Stomach smooth muscle (tissue), 2 donors: ENCODE measurements around the gene NIPA2.

Source experiments
- H3K27ac ChIP-seq: one replicate; pipeline ENCODE4 v1.7.0; 2013; ENCODE audit warnings: mild to moderate bottlenecking, low read length, inconsistent platforms
- H3K27me3 ChIP-seq, 2 donors: one replicate each; pipeline ENCODE4 v1.7.0; 2013; ENCODE audit warnings: low read length in 2 of 2; ENCODE audit not compliant: insufficient read depth in 2 of 2, control insufficient read depth in 1 of 2
- H3K36me3 ChIP-seq, 2 donors: one replicate each; pipeline ENCODE4 v1.7.0; 2013; ENCODE audit warnings: low read length in 2 of 2; ENCODE audit not compliant: control insufficient read depth in 2 of 2, insufficient read depth in 2 of 2
- H3K4me1 ChIP-seq: one replicate; pipeline ENCODE4 v1.7.0; 2013; ENCODE audit warnings: low read length; ENCODE audit not compliant: control insufficient read depth, insufficient read depth
- H3K4me3 ChIP-seq, 2 donors: one replicate each; pipeline ENCODE4 v1.7.0; 2013; ENCODE audit warnings: low read length in 2 of 2
- H3K9ac ChIP-seq, 2 donors: one replicate each; pipeline ENCODE4 v1.7.0; 2013; ENCODE audit warnings: low read length in 2 of 2, mild to moderate bottlenecking in 1 of 2
- H3K9me3 ChIP-seq, 2 donors: one replicate each; pipeline ENCODE4 v1.7.0; 2013; ENCODE audit warnings: low read length in 2 of 2; ENCODE audit not compliant: control insufficient read depth in 2 of 2
- donor health status: healthy.
- donor health status: Pancreatic carcinoma.

The NIPA2 gene

DNA sequence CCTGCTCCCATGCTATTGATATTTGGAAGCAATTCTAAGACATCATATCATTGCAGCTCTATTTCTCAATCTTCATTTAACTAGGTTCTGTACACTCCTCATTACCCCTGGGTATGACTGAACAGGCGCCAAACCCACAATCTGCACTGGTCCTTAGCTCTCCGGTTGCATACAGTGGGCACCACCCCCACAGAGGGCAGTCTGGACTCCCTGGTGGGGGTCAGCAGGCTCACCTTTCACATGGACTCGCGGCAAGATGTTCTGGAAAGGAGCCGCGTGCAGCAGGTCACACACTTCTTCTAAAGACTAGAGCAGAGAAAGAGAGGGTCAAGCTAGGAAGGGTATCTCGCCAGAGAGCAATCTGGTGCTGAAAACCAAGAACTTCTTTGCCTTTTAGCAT lies 36.5 kb downstream of the NIPA2 start:
- Histone ChIP-seq H3K4me3 (no peak overlapping the region), H3K9ac (no peak overlapping the region), H3K9me3 (peaks cover 0 to 3% of the 10 kb centered on the region in 2 donors), H3K36me3 (peaks cover 50 to 61% of the 10 kb centered on the region in 2 donors), H3K27ac (no peak overlapping the region), H3K4me1 (no peaks in the 10 kb centered on the region), H3K27me3 (no peaks in the 10 kb centered on the region)

DNA sequence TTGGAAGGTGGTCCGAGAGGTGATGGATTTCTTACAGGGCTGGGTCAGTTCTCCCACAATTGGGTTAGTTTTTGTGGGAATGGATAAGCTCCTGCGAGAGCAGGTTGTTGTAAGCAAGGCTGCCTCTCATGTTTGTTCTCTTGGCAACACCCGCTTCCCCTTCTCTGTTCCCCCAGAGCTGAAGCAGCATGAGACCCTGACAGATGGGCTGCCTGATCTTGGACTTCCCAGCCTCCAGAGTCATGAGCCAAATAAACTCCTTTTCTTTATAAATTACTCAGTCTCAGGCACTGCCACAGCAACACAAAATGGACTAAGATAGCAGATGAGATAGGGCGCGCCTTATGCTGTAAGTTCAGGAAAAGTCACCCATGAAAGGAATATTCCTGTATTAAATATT lies 38.7 kb downstream of the NIPA2 start:
- H3K9ac ChIP-seq, result no peak overlapping the region
- H3K27ac ChIP-seq, result no peak overlapping the region
- H3K36me3 ChIP-seq, result peaks cover 54 to 67% of the 10 kb centered on the region in 2 donors
- peaks cover 0 to 3% of the 10 kb centered on the region in 2 donors for H3K9me3 ChIP-seq
- no peaks in the 10 kb centered on the region for H3K4me1 ChIP-seq
- H3K4me3 ChIP-seq, result no peak overlapping the region
- no peaks in the 10 kb centered on the region for H3K27me3 ChIP-seq

DNA sequence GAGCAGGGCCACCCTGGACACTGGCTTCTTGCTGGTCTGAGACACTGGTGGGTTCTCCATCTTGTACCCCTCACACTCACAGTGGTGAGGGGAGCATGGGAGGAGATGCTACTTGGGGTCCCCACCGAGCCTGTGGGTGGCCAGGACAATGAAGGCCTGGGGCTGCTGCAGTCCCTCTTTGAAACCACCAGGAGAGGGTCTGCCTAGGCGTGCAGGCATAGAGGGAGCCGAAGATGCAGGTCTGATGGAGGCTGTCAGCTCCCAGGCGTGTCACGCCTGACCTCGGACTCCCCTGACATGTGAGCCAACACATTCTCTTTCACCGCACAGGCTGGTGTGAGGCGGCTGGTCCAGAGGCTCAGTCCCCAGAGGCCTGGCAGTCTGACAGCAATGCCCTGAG lies 39.1 kb downstream of the NIPA2 start:
- Histone ChIP-seq H3K4me3 (no peak overlapping the region), H3K27me3 (no peaks in the 10 kb centered on the region), H3K27ac (no peak overlapping the region), H3K4me1 (no peaks in the 10 kb centered on the region), H3K9me3 (peaks cover 0 to 3% of the 10 kb centered on the region in 2 donors), H3K36me3 (peaks cover 51 to 66% of the 10 kb centered on the region in 2 donors), H3K9ac (no peak overlapping the region)

DNA sequence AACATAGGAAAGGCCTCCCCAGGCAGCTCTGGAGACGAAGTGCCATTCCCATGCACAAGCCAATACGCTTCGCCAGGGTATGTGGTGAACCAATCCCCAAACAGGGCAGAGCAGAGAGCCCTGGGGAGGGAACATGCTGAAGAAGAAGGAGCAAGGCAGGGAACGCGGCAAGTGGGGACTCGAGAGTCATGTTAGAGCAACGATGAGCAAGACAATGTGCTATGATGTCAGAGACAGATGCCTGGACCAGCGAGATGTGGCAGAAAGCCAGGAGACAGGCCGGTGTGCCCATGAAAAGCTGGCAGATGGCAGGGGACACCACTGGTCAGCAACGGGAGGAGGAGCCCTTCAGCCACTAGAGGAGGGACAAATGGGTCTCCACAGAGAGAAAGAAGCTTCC lies 39.6 kb downstream of the NIPA2 start:
- H3K36me3 ChIP-seq, result peaks cover 48 to 66% of the 10 kb centered on the region in 2 donors

DNA sequence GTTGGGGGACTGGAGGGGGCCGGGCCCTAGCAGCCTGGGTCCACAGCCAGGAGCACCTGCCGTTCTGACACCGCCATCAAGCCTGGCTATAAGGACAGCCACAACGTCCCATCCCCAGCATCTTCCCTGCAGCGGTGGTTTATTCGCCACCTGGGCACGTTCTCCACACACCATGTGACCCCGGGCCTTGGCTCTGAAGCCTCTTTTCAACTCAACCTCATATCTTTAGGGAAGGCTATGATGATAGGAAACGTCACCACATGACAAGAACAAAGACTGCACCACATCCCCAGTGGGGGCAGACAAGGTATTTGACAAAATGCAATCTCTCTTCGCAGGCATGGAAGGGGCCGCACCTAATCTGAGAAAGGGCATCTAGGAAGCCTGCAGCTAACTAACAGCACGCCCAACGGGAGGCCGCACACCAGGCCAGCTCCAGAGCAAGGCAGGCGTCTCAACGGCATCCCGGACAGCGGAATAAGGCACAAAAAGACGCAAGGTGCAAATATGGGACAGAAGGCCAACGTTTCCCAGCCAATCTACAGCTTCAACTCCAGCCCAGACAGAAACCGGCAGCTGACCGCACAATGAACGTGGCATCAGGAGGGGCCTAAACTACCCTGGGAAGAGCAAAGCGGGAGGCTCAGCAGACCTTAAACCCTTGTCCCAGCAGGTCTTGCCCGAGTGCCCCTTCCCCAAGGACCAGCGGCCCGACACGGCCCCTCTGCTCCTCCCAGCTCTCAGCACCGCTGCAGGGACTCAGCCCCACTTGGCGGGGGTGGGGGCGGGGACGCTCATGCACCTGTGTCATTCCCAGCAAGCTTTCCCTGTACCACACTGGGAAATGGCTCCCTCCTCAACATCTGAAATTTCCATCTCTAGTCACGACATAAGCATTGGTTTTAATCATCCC lies 41.9 kb downstream of the NIPA2 start:
- Histone ChIP-seq H3K36me3 (peaks cover 34 to 48% of the 10 kb centered on the region in 2 donors), H3K4me3 (no peak overlapping the region), H3K27ac (no peak overlapping the region)

More for the DNA sequence above, 39.6 kb downstream of the NIPA2 start:
- Histone ChIP-seq H3K9me3 (peaks cover 0 to 3% of the 10 kb centered on the region in 2 donors), H3K4me3 (no peak overlapping the region), H3K9ac (no peak overlapping the region), H3K27ac (no peak overlapping the region), H3K27me3 (no peaks in the 10 kb centered on the region), H3K4me1 (no peaks in the 10 kb centered on the region)

DNA sequence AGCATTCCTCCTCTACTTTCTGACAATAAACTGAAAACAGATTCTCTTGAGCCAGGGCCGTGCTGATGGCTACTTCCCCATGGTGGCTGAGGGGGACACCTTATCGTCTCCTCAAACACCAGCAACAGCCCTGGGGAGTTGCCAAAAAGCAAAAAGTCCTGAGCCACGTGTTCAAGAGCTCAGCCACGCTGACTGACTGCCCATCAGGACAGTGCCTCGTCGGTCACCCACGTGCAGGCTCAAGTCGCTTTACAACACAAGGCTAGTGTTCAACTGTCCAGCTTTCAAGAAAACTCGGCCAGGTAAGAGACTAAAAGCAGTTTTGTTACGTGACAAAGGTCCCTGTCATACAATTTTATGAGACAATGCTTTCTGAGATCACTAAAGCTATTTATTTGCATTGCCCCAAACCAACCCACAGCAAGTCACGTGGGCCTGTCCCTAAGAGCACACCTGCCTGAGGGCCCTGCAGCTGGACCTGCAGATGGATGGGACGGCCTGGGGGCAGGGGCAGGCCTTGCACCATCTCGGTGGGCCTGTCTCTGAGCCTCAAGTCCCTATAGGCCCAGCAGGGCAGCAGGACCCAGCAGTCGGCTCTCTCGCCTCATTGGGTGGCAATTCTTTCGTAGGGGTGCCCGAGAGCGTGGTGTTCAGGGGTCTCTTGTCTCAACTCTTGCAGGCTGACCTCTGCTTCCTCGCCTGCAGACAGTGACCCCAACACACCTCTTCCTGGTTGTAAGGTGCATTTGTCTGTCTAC lies 42.7 kb downstream of the NIPA2 start:
- no peak overlapping the region for H3K27ac ChIP-seq
- no peak overlapping the region for H3K9ac ChIP-seq
- no peaks in the 10 kb centered on the region for H3K27me3 ChIP-seq
- peaks cover 33 to 45% of the 10 kb centered on the region in 2 donors for H3K36me3 ChIP-seq
- peaks cover 0 to 3% of the 10 kb centered on the region in 2 donors for H3K9me3 ChIP-seq
- no peak overlapping the region for H3K4me3 ChIP-seq
- H3K4me1 ChIP-seq, result no peaks in the 10 kb centered on the region

More for the DNA sequence above, 41.9 kb downstream of the NIPA2 start:
- Histone ChIP-seq H3K4me1 (no peaks in the 10 kb centered on the region), H3K27me3 (no peaks in the 10 kb centered on the region), H3K9me3 (peaks cover 0 to 3% of the 10 kb centered on the region in 2 donors), H3K9ac (no peak overlapping the region)

DNA sequence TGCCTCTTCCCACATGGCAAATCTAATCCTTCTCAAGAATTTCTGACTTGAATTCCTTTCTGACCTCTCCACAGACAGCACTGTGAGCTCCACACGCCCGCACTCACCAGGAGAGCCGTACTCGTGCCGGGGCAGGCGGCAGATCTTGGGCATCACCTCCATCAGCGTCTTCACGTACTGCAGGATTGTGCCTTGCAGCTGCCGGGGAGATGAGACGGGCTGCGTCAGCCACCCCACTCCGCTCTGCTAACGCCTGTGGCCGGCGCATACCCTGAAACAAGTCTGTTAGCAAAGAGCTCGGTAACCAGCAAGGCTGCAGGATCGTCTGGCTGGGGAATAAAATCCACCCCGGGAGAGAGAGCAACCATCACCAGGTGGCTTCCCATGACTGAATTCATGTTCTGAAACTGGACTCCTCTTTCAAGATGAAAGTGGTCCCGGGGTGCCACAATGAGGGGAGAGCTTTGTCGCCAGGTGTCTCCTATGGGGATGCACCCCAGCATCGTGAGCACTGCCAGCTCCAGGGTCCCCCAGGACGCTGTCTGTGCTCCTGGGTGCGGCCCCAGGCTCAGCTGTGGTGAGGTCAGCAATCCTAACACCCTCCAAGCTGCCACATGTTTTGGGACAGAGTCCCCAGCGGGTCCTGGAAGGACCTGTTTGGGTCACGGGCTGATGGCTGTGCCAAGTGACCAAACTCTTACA lies 43.4 kb downstream of the NIPA2 start:
- peaks cover 31 to 43% of the 10 kb centered on the region in 2 donors for H3K36me3 ChIP-seq
- H3K27me3 ChIP-seq, result no peaks in the 10 kb centered on the region
- H3K9me3 ChIP-seq, result peaks cover 0 to 3% of the 10 kb centered on the region in 2 donors
- no peak overlapping the region for H3K4me3 ChIP-seq
- no peaks in the 10 kb centered on the region for H3K4me1 ChIP-seq
- no peak overlapping the region for H3K9ac ChIP-seq
- H3K27ac ChIP-seq, result no peak overlapping the region

DNA sequence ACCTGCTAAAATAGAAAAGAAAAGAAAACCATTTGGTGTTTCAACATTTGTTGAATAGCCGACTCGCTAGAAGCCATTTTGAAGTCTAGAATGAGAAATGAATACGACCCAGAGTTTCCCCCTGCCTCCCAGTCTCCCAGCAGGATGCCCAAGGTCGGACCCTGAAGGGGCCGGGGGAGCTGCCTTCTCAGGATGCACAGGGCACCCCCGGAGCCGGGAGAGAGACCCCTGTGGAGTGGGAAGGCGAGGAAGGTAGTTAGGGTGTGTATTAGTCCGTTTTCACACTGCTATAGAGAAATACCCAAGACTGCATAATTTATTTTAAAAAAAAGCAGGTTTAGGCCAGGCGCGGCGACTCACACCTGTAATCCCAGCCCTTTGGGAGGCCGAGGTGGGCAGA lies 44.7 kb downstream of the NIPA2 start:
- no peak overlapping the region for H3K9ac ChIP-seq
- no peaks in the 10 kb centered on the region for H3K27me3 ChIP-seq
- H3K9me3 ChIP-seq, result no peaks in the 10 kb centered on the region
- H3K27ac ChIP-seq, result no peak overlapping the region
- H3K4me1 ChIP-seq, result no peaks in the 10 kb centered on the region
- no peak overlapping the region for H3K4me3 ChIP-seq
- H3K36me3 ChIP-seq, result peaks cover 23 to 36% of the 10 kb centered on the region in 2 donors

DNA sequence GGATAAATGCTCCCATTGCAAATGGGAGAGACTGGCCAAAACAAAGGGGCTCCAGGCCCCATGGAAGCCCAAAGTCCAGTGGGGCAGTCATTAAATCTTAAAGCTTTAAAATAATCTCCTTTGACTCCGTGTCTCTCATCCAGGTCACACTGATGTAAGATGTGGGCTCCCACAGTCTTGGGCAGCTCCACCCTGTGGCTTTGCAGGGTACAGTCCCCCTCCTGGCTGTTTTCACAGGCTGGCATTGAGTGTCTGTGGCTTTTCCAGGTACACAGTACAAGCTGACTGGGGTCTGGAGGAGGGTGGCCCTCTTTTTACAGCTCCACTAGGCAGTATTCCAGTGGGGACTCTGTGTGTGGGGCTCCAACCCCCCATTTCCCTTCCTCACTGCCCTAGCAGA lies 45.9 kb downstream of the NIPA2 start:
- no peak overlapping the region for H3K27ac ChIP-seq
- H3K4me1 ChIP-seq, result no peaks in the 10 kb centered on the region
- no peak overlapping the region for H3K4me3 ChIP-seq
- no peaks in the 10 kb centered on the region for H3K9me3 ChIP-seq
- H3K27me3 ChIP-seq, result no peaks in the 10 kb centered on the region
- no peak overlapping the region for H3K9ac ChIP-seq
- H3K36me3 ChIP-seq, result peaks cover 25 to 32% of the 10 kb centered on the region in 2 donors

DNA sequence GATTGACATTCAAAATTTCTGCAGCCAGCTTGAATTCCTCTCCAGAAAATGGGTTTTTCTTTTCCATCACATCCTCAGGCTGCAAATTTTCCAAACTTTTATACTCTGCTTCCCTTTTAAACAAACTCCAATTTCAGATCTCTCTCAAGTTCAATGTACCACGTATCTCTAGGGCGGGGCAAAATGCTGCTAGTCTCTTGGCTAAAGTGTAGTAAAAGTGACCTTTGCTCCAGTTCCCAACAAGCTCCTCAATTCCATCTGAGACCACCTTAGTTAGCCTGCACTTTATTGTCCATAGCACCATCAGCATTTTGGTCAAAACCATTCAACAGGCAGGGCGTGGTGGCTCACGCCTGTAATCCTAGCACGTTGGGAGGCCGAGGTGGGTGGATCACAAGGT lies 46.7 kb downstream of the NIPA2 start:
- Histone ChIP-seq H3K9me3 (no peaks in the 10 kb centered on the region), H3K9ac (no peak overlapping the region), H3K4me1 (no peaks in the 10 kb centered on the region), H3K36me3 (peaks cover 23 to 32% of the 10 kb centered on the region in 2 donors), H3K4me3 (no peak overlapping the region), H3K27ac (no peak overlapping the region), H3K27me3 (no peaks in the 10 kb centered on the region)
